Loucy (cell line): ENCODE measurements around the gene SLC29A3.

Experiments used
- H2AFZ ChIP-seq: fragments of 200-600 bp; sonication (generic); 2 replicates; pipeline ENCODE4 v1.6.0; 2016; ENCODE audit warnings: antibody characterized with exemption, mild to moderate bottlenecking, low read length, moderate library complexity
- H3F3A ChIP-seq: fragments of 200-600 bp; 2 replicates; pipeline ENCODE4 v1.6.0; 2016; ENCODE audit warnings: antibody characterized with exemption, low read depth, mild to moderate bottlenecking
- H3K27me3 ChIP-seq: fragments of 200-600 bp; sonication (generic); 2 replicates; pipeline ENCODE4 v1.6.1; 2014; ENCODE audit warnings: low read length, mild to moderate bottlenecking; ENCODE audit not compliant: insufficient read depth, poor library complexity, severe bottlenecking
- H3K36me3 ChIP-seq: fragments of 200-600 bp; sonication (generic); 2 replicates; pipeline ENCODE4 v1.6.1; 2016; ENCODE audit warnings: low read length; ENCODE audit not compliant: insufficient read depth
- H3K4me1 ChIP-seq: fragments of 200-600 bp; sonication (generic); 2 replicates; pipeline ENCODE4 v1.5.1; 2014; ENCODE audit warnings: low read length, mild to moderate bottlenecking; ENCODE audit not compliant: insufficient read depth, poor library complexity, severe bottlenecking
- H3K4me2 ChIP-seq: fragments of 200-600 bp; sonication (generic); 2 replicates; pipeline ENCODE4 v1.6.0; 2014; ENCODE audit warnings: antibody characterized with exemption, low read length, low read depth, mild to moderate bottlenecking; ENCODE audit not compliant: poor library complexity, severe bottlenecking
- H3K4me3 ChIP-seq: fragments of 200-600 bp; sonication (generic); 2 replicates; pipeline ENCODE4 v1.5.1; 2014; ENCODE audit warnings: low read length, mild to moderate bottlenecking, mixed read lengths; ENCODE audit not compliant: poor library complexity, severe bottlenecking
- H3K79me2 ChIP-seq: fragments of 200-600 bp; sonication (generic); 2 replicates; pipeline ENCODE4 v1.6.1; 2014; ENCODE audit warnings: low read length; ENCODE audit not compliant: insufficient read depth
- H3K9ac ChIP-seq: fragments of 200-600 bp; sonication (generic); 2 replicates; pipeline ENCODE4 v1.6.0; 2014; ENCODE audit warnings: mild to moderate bottlenecking, low read depth, low read length, moderate library complexity; ENCODE audit not compliant: poor library complexity, severe bottlenecking
- H3K9me2 ChIP-seq: fragments of 200-600 bp; sonication (generic); replicated peaks from 2 replicates; pipeline ENCODE4 v1.6.1; 2016; ENCODE audit warnings: low read depth, low read length, mixed read lengths
- H3K9me3 ChIP-seq: fragments of 200-600 bp; sonication (generic); 2 replicates; pipeline ENCODE4 v1.6.1; 2014; ENCODE audit warnings: mild to moderate bottlenecking, antibody characterized with exemption, low read length, low read depth; ENCODE audit not compliant: insufficient read depth
- H4K20me1 ChIP-seq: fragments of 200-600 bp; sonication (generic); 2 replicates; pipeline ENCODE4 v1.6.0; 2014; ENCODE audit warnings: antibody characterized with exemption, low read length, mild to moderate bottlenecking; ENCODE audit not compliant: insufficient read depth, poor library complexity, severe bottlenecking
- CTCF ChIP-seq: fragments of 200-600 bp; sonication (generic); conservative IDR thresholded peaks from 2 replicates; pipeline ENCODE4 v1.5.1; 2014; ENCODE audit warnings: mild to moderate bottlenecking, antibody characterized with exemption, low read length
- EZH2phosphoT487 ChIP-seq: fragments of 200-600 bp; IDR thresholded peaks from 2 replicates; pipeline ENCODE4 v1.6.1; 2018; ENCODE audit warnings: antibody characterized with exemption, mild to moderate bottlenecking, moderate library complexity, borderline replicate concordance

Gene SLC29A3

GRCh38 chr10:71393841-71394475, 74.9 kb downstream of the SLC29A3 start:
- Histone ChIP-seq H3K79me2 (no peaks in the 10 kb centered on the region), H3K9ac (no peak overlapping the region), H3K27me3 (no peaks in the 10 kb centered on the region), H3K36me3 (no peaks in the 10 kb centered on the region), H3F3A (no peaks in the 10 kb centered on the region), H3K4me2 (no peak overlapping the region), H3K9me2 (no peaks in the 10 kb centered on the region), H3K9me3 (no peaks in the 10 kb centered on the region), H3K4me1 (peaks cover 3% of the 10 kb centered on the region), H3K4me3 (no peak overlapping the region), H4K20me1 (no peaks in the 10 kb centered on the region), H2AFZ (no peak overlapping the region)
- TF ChIP-seq EZH2phosphoT487 (no peak), CTCF (no peak)

GRCh38 chr10:71394926-71395562, 76.0 kb downstream of the SLC29A3 start:
- Histone ChIP-seq H3K27me3 (no peaks in the 10 kb centered on the region), H3K79me2 (no peaks in the 10 kb centered on the region), H3K9me3 (no peaks in the 10 kb centered on the region), H2AFZ (no peak overlapping the region), H3K36me3 (no peaks in the 10 kb centered on the region), H3K4me2 (no peak overlapping the region), H4K20me1 (no peaks in the 10 kb centered on the region), H3K4me3 (no peak overlapping the region), H3K4me1 (peaks cover 3% of the 10 kb centered on the region), H3F3A (no peaks in the 10 kb centered on the region), H3K9ac (no peak overlapping the region), H3K9me2 (no peaks in the 10 kb centered on the region)
- TF ChIP-seq CTCF (no peak), EZH2phosphoT487 (no peak)

GRCh38 chr10:71395621-71396020, 76.6 kb downstream of the SLC29A3 start:
- Histone ChIP-seq H3K4me2 (no peak overlapping the region), H3K9me3 (no peaks in the 10 kb centered on the region), H3F3A (no peaks in the 10 kb centered on the region), H2AFZ (no peak overlapping the region), H3K4me1 (peaks cover 3% of the 10 kb centered on the region), H3K9me2 (no peaks in the 10 kb centered on the region), H3K4me3 (no peak overlapping the region), H3K9ac (no peak overlapping the region), H3K79me2 (no peaks in the 10 kb centered on the region), H3K36me3 (no peaks in the 10 kb centered on the region), H3K27me3 (no peaks in the 10 kb centered on the region), H4K20me1 (no peaks in the 10 kb centered on the region)
- TF ChIP-seq EZH2phosphoT487: no peak
- TF ChIP-seq CTCF: no peak; the same call in 1 of the 2 replicates
